Calu3 (cell line): Measurements from ENCODE around the gene RAB41. TPM values are rescaled to one million over a fixed set of nuclear protein-coding genes. Genes with fewer than 3 reads are reported as not detected.
"Not testable (repeated sequence)": the region's sequence is repeated elsewhere in the genome, so short reads cannot be mapped to it uniquely, and the experiment has no call there.

Experiments
- BruUV-seq: library from RNA; stranded (reverse); fragments of 400-500 nt; replicated peaks from 2 replicates; lab custom pipeline; 2021; lab: Mats Ljungman, UMichigan
- CTCF ChIA-PET: fragments of 300-600 bp; sonication (Branson Sonifier 250); formaldehyde crosslinking; loops from one replicate; lab custom pipeline; 2022; ENCODE audit warnings: antibody characterized with exemption; lab: Charles Lee
- DNase-seq: peaks from one replicate; pipeline ENCODE4 v3.0.0; 2022
- H3K27ac Mint-ChIP-seq: one replicate; pipeline ENCODE4 v1.8.0; 2022; ENCODE audit warnings: mixed read lengths; ENCODE audit not compliant: unreplicated experiment
- H3K27me3 Mint-ChIP-seq: one replicate; pipeline ENCODE4 v1.8.0; 2022; ENCODE audit warnings: mixed read lengths; ENCODE audit not compliant: unreplicated experiment
- H3K36me3 Mint-ChIP-seq: one replicate; pipeline ENCODE4 v1.8.0; 2022; ENCODE audit warnings: mild to moderate bottlenecking, moderate library complexity, mixed read lengths; ENCODE audit not compliant: insufficient read depth, unreplicated experiment
- H3K4me1 Mint-ChIP-seq: one replicate; pipeline ENCODE4 v1.8.0; 2022; ENCODE audit warnings: mild to moderate bottlenecking, low read depth, mixed read lengths; ENCODE audit not compliant: unreplicated experiment
- H3K4me3 Mint-ChIP-seq: one replicate; pipeline ENCODE4 v1.8.0; 2022; ENCODE audit warnings: mild to moderate bottlenecking, low read depth, moderate library complexity, mixed read lengths; ENCODE audit not compliant: unreplicated experiment
- H3K9me3 Mint-ChIP-seq: one replicate; pipeline ENCODE4 v1.8.0; 2022; ENCODE audit warnings: low read depth, mixed read lengths; ENCODE audit not compliant: unreplicated experiment
- intact Hi-C: fragments of 100-400 bp; cut with micrococcal nuclease; formaldehyde crosslinking; loops from one replicate; pipeline ENCODE4 v1.10.0; 2022; ENCODE audit not compliant: unreplicated experiment
- total RNA-seq: library from RNA; stranded (reverse); gene quantifications from 2 replicates; pipeline ENCODE4 v1.2.3, GENCODE V29; 2022
- TF ChIP-seq, protein P1 (sequence below): fragments of 200-600 bp; IDR thresholded peaks from one replicate; pipeline ENCODE4 v1.8.0; 2022; ENCODE audit warnings: antibody characterized with exemption; ENCODE audit not compliant: unreplicated experiment

The RAB41 gene
- total RNA-seq, 1 experiment from 2014 or later = not detected

GRCh38 chrX:70260104-70260503 lies 21.9 kb upstream of the RAB41 start, which contains the start of gene P2RY4:
Gene P2RY4, minus strand, starts transcription at chrX:70260204. Its CDS starts 580 bp downstream, at chrX:70259624.
- H3K27ac Mint-ChIP-seq = no peak within 1 kb of the TSS
- H3K4me3 Mint-ChIP-seq = no peak within 1 kb of the TSS
- TF ChIP-seq, protein P1, sequence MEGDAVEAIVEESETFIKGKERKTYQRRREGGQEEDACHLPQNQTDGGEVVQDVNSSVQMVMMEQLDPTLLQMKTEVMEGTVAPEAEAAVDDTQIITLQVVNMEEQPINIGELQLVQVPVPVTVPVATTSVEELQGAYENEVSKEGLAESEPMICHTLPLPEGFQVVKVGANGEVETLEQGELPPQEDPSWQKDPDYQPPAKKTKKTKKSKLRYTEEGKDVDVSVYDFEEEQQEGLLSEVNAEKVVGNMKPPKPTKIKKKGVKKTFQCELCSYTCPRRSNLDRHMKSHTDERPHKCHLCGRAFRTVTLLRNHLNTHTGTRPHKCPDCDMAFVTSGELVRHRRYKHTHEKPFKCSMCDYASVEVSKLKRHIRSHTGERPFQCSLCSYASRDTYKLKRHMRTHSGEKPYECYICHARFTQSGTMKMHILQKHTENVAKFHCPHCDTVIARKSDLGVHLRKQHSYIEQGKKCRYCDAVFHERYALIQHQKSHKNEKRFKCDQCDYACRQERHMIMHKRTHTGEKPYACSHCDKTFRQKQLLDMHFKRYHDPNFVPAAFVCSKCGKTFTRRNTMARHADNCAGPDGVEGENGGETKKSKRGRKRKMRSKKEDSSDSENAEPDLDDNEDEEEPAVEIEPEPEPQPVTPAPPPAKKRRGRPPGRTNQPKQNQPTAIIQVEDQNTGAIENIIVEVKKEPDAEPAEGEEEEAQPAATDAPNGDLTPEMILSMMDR = no peak
- CTCF ChIA-PET = interaction anchor here (0.5 kb wide), 1 partner anchor 34 kb away, joined by 6 read pairs; no protein-coding TSS in a partner anchor
- intact Hi-C loops = no loop called here
- peaks cover 15% of the 10 kb centered on the region for H3K27me3 Mint-ChIP-seq
- no peak for DNase-seq
- no peaks in the 10 kb centered on the region for H3K36me3 Mint-ChIP-seq
- H3K4me1 Mint-ChIP-seq = peaks cover 17% of the 10 kb centered on the region
- BruUV-seq = no TSS peak
- H3K9me3 Mint-ChIP-seq = no peaks in the 10 kb centered on the region

GRCh38 chrX:70262952-70263567 lies 18.9 kb upstream of the RAB41 start:
- Mint-ChIP-seq H3K4me1 (no peaks in the 10 kb centered on the region), H3K27me3 (peaks cover 15% of the 10 kb centered on the region), H3K27ac (no peak overlapping the region), H3K9me3 (no peaks in the 10 kb centered on the region), H3K36me3 (no peaks in the 10 kb centered on the region), H3K4me3 (no peak overlapping the region)
- TF ChIP-seq, protein P1 = peak; percentile 31
- peak; percentile 72 for DNase-seq
- CTCF ChIA-PET = interaction anchor here (1.0 kb wide), 1 partner anchor 129 kb away, joined by 3 read pairs; the partner anchor contains the start of gene IGBP1
- intact Hi-C loops = loop anchor here (1.0 kb wide), 1 partner anchor 66 kb away; no protein-coding TSS in a partner anchor
- no TSS peak for BruUV-seq

DNA sequence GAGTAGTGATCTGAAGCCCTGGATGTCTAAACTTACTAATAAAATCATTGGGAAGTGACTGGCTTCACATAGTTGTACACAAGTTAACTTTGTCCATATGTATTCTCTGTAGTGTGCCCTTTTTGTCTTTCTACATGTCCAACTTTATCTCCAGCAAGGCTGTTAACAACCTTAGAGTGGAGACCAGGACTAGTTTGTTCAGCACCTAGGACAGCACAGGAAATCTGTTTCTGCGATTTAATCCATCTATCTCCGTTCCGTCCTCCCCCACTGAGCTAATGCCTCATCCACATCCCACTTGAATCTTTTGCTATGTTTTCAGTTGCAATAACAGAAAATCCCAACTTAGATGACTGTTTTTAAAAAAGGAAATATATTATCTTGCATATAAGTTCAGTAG lies 17.2 kb upstream of the RAB41 start:
- H3K9me3 Mint-ChIP-seq = no peaks in the 10 kb centered on the region
- no peak overlapping the region for H3K27ac Mint-ChIP-seq
- no peak for DNase-seq
- CTCF ChIA-PET = no interaction called here
- peaks cover 30% of the 10 kb centered on the region for H3K27me3 Mint-ChIP-seq
- BruUV-seq = no TSS peak
- no peaks in the 10 kb centered on the region for H3K36me3 Mint-ChIP-seq
- H3K4me3 Mint-ChIP-seq = no peak overlapping the region
- TF ChIP-seq, protein P1 = no peak
- intact Hi-C loops = no loop called here
- H3K4me1 Mint-ChIP-seq = no peaks in the 10 kb centered on the region

DNA sequence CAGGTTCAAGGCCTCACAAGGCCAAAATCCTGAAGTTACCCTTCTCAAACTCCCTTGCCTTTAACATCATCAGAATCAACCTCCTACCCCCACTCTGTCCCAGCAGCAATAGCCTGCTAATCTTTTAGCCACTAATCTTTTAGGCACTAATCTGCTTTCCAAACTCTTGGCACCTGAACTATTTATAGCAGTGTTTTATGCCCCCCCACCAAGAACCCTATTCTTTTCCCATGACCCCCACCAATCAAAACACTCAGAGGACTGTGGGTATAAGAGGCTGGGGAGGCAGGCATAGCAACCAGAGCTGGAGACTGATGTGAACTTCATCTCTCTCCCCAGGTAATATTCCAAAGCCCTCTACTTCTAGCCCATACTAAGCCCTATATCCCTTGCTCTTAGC lies 13.9 kb upstream of the RAB41 start, which contains the start of gene ARR3:
Gene ARR3, plus strand, starts transcription at position 301 of the 400 bp plus-strand sequence. CDS start 1,052 bp downstream, outside the sequence.
- Mint-ChIP-seq H3K9me3 (no peaks in the 10 kb centered on the region), H3K27ac (no peak within 1 kb of the TSS), H3K4me3 (no peak within 1 kb of the TSS), H3K27me3 (peaks cover 32% of the 10 kb centered on the region), H3K36me3 (no peaks in the 10 kb centered on the region), H3K4me1 (no peaks in the 10 kb centered on the region)
- BruUV-seq = no TSS peak
- DNase-seq = no peak
- TF ChIP-seq, protein P1 = no peak
- CTCF ChIA-PET = interaction anchor here (0.7 kb wide), 1 partner anchor 617 kb away, joined by 3 read pairs; no protein-coding TSS in a partner anchor
- intact Hi-C loops = no loop called here

DNA sequence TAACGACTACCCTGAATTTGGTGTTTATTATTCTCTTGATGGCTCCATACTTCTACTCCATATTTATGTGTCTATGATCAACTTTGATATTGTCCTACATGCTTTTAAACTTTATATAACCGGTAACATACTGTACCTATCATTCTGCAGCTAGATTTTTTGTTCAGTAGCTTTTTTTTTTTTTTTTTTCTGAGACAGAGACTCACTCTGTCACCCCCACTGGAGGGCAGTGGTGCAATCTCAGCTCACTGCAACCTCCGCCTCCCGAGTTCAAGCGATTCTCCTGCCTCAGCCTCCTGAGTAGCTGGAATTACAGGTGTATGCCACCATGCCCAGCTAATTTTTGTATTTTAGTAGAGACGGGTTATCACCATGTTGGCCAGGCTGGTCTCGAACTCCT lies 7.9 kb upstream of the RAB41 start:
- BruUV-seq, DNase-seq, CTCF ChIA-PET, H3K4me1 Mint-ChIP-seq, H3K4me3 Mint-ChIP-seq, H3K27ac Mint-ChIP-seq, H3K36me3 Mint-ChIP-seq, intact Hi-C loops, H3K9me3 Mint-ChIP-seq: not testable (repeated sequence)
- peaks cover 10% of the 10 kb centered on the region for H3K27me3 Mint-ChIP-seq
